Esophagus (tissue), 2 donors: ENCODE results near the gene UGT1A1. TPM values are rescaled to one million over a fixed set of nuclear protein-coding genes. Genes with fewer than 3 reads are reported as not detected.

Experiments
- H3K27ac ChIP-seq, 2 donors: one replicate each; pipeline ENCODE4 v1.5.1; 2013; ENCODE audit warnings: low read depth in 2 of 2, mild to moderate bottlenecking in 2 of 2, inconsistent platforms in 1 of 2, low read length in 1 of 2, moderate library complexity in 1 of 2
- H3K27me3 ChIP-seq, 2 donors: one replicate each; pipeline ENCODE4 v1.6.1; 2013; ENCODE audit warnings: low read length in 2 of 2, control low read depth in 1 of 2, mild to moderate bottlenecking in 1 of 2; ENCODE audit not compliant: insufficient read depth in 2 of 2, control insufficient read depth in 1 of 2
- H3K36me3 ChIP-seq, 2 donors: one replicate each; pipeline ENCODE4 v1.6.1; 2013; ENCODE audit warnings: low read length in 1 of 2; ENCODE audit not compliant: control insufficient read depth in 2 of 2, insufficient read depth in 2 of 2
- H3K4me1 ChIP-seq, 2 donors: one replicate each; pipeline ENCODE4 v1.6.1; 2013; ENCODE audit warnings: low read length in 1 of 2; ENCODE audit not compliant: control insufficient read depth in 2 of 2, insufficient read depth in 2 of 2
- H3K4me3 ChIP-seq, 2 donors: one replicate each; pipeline ENCODE4 v1.5.1; 2013; ENCODE audit warnings: low read length in 2 of 2, mild to moderate bottlenecking in 2 of 2, low read depth in 1 of 2, moderate library complexity in 1 of 2
- H3K9me3 ChIP-seq, 2 donors: one replicate each; pipeline ENCODE4 v1.6.1; 2013; ENCODE audit warnings: mild to moderate bottlenecking in 2 of 2, low read depth in 1 of 2, low read length in 1 of 2, moderate library complexity in 1 of 2; ENCODE audit not compliant: control insufficient read depth in 2 of 2, insufficient read depth in 1 of 2
- WGBS, 2 donors: extraction: QIAGEN DNeasy Blood & Tissue Kit; methylation state at CpG; one replicate each; pipeline ENCODE4 v1.1.7; 2013; 5-methylcytosine and 5-hydroxymethylcytosine counted together
- polyA plus RNA-seq, 2 donors: library from polyadenylated mRNA; stranded (reverse); fragments of 200-250 nt; gene quantifications; one replicate each; pipeline ENCODE4 v1.2.3, GENCODE V29; 2013
- donor health status: healthy with polysubstance abuse.
- donor health status: Bipolar disorder and iron deficiency.

The UGT1A1 gene
- polyA plus RNA-seq, 2 donors, result 0.75 to 2.0 TPM

DNA sequence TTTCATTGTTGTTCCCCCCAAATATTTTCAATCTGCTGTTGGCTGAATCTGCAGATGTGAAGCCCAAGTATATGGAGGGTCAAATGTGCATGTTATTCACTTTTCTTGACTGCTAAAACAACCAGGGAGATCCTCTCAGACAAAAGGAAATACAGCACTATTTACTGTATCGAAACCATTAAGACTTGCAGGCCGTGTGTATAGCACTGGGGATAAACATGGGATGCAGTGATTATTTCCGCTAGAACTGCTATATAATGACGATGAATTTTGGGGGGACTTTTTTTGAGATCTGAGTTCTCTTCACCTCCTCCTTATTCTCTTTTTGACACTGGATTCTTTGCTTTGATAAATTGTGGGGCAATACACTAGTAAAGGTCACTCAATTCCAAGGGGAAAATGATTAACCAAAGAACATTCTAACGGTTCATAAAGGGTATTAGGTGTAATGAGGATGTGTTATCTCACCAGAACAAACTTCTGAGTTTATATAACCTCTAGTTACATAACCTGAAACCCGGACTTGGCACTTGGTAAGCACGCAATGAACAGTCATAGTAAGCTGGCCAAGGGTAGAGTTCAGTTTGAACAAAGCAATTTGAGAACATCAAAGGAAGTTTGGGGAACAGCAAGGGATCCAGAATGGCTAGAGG, 3.5 kb upstream of the UGT1A1 start:
- 57 to 63% methylated on average over 7 of the region's 7 CpGs for WGBS, 2 donors
- H3K36me3 ChIP-seq, result no peaks in the 10 kb centered on the region
- H3K4me1 ChIP-seq, result peaks cover 1 to 2% of the 10 kb centered on the region in 2 donors
- no peaks in the 10 kb centered on the region for H3K27me3 ChIP-seq
- H3K27ac ChIP-seq, result no peak overlapping the region
- H3K9me3 ChIP-seq, result no peaks in the 10 kb centered on the region
- H3K4me3 ChIP-seq, result no peak overlapping the region

- Histone ChIP-seq H3K27me3 (no peaks in the 10 kb centered on the region), H3K27ac (no peak overlapping the region), H3K36me3 (no peaks in the 10 kb centered on the region), H3K4me1 (peaks cover 1 to 2% of the 10 kb centered on the region in 2 donors), H3K9me3 (no peaks in the 10 kb centered on the region), H3K4me3 (no peak overlapping the region)
These were observed 1.9 kb upstream of the UGT1A1 start for GRCh38 chr2:233758141-233758540.

GRCh38 chr2:233758849-233759248, 1.2 kb upstream of the UGT1A1 start:
- Histone ChIP-seq H3K4me3 (no peak overlapping the region), H3K9me3 (no peaks in the 10 kb centered on the region), H3K27me3 (no peaks in the 10 kb centered on the region), H3K4me1 (peaks cover 1 to 2% of the 10 kb centered on the region in 2 donors), H3K27ac (no peak overlapping the region), H3K36me3 (no peaks in the 10 kb centered on the region)
- WGBS, 2 donors, result 81 to 91% methylated on average over 2 of the region's 2 CpGs

DNA sequence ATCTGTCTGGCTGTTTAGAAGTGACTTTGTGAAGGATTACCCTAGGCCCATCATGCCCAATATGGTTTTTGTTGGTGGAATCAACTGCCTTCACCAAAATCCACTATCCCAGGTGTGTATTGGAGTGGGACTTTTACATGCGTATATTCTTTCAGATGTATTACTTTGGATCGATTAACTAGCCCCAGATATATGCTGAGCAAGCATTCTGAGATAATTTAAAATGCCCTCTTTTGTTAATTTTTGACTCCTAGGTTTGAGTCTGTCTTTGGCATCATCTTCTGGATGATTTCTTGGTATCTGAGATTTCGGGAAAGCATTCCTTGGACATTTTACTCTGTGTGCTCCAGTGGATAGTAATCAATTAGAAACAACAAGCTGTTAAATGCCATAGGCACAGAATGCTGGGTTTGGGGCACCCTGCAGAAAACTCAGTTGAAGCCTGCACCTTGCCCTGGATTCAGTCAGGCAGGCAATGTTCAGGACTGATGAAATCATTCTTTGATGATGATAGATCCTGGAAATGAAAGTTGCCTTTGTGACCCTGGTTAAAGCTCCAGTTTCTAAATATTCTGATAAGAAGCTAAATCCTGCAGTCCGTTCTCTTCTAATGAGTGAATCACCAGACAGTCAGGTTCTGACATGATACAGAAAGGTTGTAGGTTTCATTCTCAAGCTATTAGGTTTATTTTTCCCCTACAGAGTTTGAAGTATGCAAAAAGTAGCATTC, 1.1 kb downstream of the UGT1A1 start:
- Histone ChIP-seq H3K9me3 (no peaks in the 10 kb centered on the region), H3K4me1 (peaks cover 1 to 2% of the 10 kb centered on the region in 2 donors), H3K36me3 (no peaks in the 10 kb centered on the region), H3K4me3 (no peak overlapping the region), H3K27ac (no peak overlapping the region), H3K27me3 (no peaks in the 10 kb centered on the region)
- WGBS, 2 donors, result 61 to 70% methylated on average over 4 of the region's 4 CpGs

DNA sequence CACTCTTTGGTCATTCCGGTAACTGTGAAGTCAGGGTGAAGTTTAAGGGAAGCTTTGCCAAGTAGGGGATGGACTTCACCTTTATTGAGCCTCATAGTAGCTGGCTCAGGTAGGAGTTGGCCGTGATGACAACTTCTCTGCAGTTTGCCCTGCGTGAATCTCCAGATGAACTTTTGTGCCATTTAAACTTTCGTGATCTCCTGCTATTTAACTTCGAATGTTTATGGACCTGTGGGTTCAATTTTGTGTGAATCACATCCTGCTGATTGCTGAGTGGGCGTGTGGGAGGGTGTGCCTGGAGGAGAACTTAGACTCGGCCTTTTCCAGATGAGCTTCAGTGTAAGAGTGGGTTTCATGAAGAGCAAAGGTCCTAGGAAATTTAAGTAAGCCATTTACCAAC, 4.2 kb downstream of the UGT1A1 start:
- no peak overlapping the region for H3K27ac ChIP-seq
- H3K4me1 ChIP-seq, result peaks cover 1 to 2% of the 10 kb centered on the region in 2 donors
- 57 to 60% methylated on average over 7 of the region's 7 CpGs for WGBS, 2 donors
- no peaks in the 10 kb centered on the region for H3K9me3 ChIP-seq
- H3K4me3 ChIP-seq, result no peak overlapping the region
- no peaks in the 10 kb centered on the region for H3K27me3 ChIP-seq
- H3K36me3 ChIP-seq, result peaks cover 0 to 2% of the 10 kb centered on the region in 2 donors

DNA sequence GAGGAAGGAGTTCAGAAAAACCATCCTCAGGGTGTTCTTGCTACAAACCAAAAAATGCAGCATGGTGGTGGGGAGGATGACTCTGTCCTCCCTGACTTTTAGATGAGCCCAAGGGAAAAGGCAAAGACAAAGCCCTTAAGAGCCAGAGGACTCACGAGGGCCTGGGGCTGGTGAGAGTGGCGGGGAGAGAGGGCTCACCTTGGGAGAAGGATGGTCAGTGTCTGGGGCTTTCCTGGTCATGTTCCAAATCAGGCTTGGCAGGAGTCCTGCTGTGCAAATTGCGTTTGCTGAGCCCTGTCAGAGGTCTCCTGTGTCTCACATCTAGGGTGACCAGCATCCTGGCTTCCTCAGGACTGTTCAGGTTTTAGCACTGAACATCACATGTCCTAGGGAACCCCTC, 4.7 kb downstream of the UGT1A1 start:
- WGBS, 2 donors, result 58 to 68% methylated on average over 3 of the region's 3 CpGs
- H3K27ac ChIP-seq, result no peak overlapping the region
- H3K4me3 ChIP-seq, result no peak overlapping the region
- H3K36me3 ChIP-seq, result peaks cover 0 to 5% of the 10 kb centered on the region in 2 donors
- H3K4me1 ChIP-seq, result peaks cover 1 to 2% of the 10 kb centered on the region in 2 donors
- H3K9me3 ChIP-seq, result no peaks in the 10 kb centered on the region
- H3K27me3 ChIP-seq, result no peaks in the 10 kb centered on the region

GRCh38 chr2:233766416-233766815, 6.3 kb downstream of the UGT1A1 start:
- H3K27ac ChIP-seq, result no peak overlapping the region
- H3K9me3 ChIP-seq, result no peaks in the 10 kb centered on the region
- H3K4me3 ChIP-seq, result no peak overlapping the region
- peaks cover 0 to 5% of the 10 kb centered on the region in 2 donors for H3K36me3 ChIP-seq
- WGBS, 2 donors, result 73 to 77% methylated on average over 4 of the region's 4 CpGs
- no peaks in the 10 kb centered on the region for H3K4me1 ChIP-seq
- no peaks in the 10 kb centered on the region for H3K27me3 ChIP-seq

GRCh38 chr2:233768076-233768475, 8.0 kb downstream of the UGT1A1 start:
- Histone ChIP-seq H3K4me1 (no peaks in the 10 kb centered on the region), H3K27me3 (no peaks in the 10 kb centered on the region), H3K4me3 (no peak overlapping the region), H3K9me3 (no peaks in the 10 kb centered on the region), H3K36me3 (peaks cover 0 to 9% of the 10 kb centered on the region in 2 donors), H3K27ac (no peak overlapping the region)
- WGBS, 2 donors, result 75 to 87% methylated on average over 4 of the region's 4 CpGs

GRCh38 chr2:233769260-233769659, 9.2 kb downstream of the UGT1A1 start:
- no peaks in the 10 kb centered on the region for H3K9me3 ChIP-seq
- 89 to 92% methylated on average over 9 of the region's 9 CpGs for WGBS, 2 donors
- H3K27ac ChIP-seq, result no peak overlapping the region
- peaks cover 0 to 9% of the 10 kb centered on the region in 2 donors for H3K36me3 ChIP-seq
- H3K4me1 ChIP-seq, result no peaks in the 10 kb centered on the region
- H3K27me3 ChIP-seq, result no peaks in the 10 kb centered on the region
- H3K4me3 ChIP-seq, result no peak overlapping the region

- H3K4me1 ChIP-seq, result no peaks in the 10 kb centered on the region
- no peak overlapping the region for H3K4me3 ChIP-seq
- peaks cover 4 to 8% of the 10 kb centered on the region in 2 donors for H3K9me3 ChIP-seq
- H3K36me3 ChIP-seq, result peaks cover 0 to 9% of the 10 kb centered on the region in 2 donors
- no peak overlapping the region for H3K27ac ChIP-seq
- no peaks in the 10 kb centered on the region for H3K27me3 ChIP-seq
- 88 to 92% methylated on average over 16 of the region's 16 CpGs for WGBS, 2 donors
These were observed 12.1 kb downstream of the UGT1A1 start for GRCh38 chr2:233772153-233772552.
